HEK293 (cell line): ENCODE data around the gene UGT1A10.

ENCODE experiments used
- BCL11A ChIP-seq: fragments of 450-650 bp; formaldehyde crosslinking; IDR thresholded peaks from 2 replicates; pipeline ENCODE4 v1.5.1; 2016; ENCODE audit warnings: low read depth, missing biosample characterization, missing genetic modification characterization
- KLF16 ChIP-seq: fragments of 450-650 bp; formaldehyde crosslinking; IDR thresholded peaks from 2 replicates; pipeline ENCODE4 v1.5.1; 2017; ENCODE audit warnings: missing biosample characterization, missing genetic modification characterization
- ZBTB44 ChIP-seq: fragments of 450-650 bp; IDR thresholded peaks from 2 replicates; pipeline ENCODE4 v1.5.1; 2018; ENCODE audit warnings: missing biosample characterization, mild to moderate bottlenecking, missing genetic modification characterization
- ZBTB7A ChIP-seq: fragments of 450-650 bp; formaldehyde crosslinking; IDR thresholded peaks from 2 replicates; pipeline ENCODE4 v1.5.1; 2016; ENCODE audit warnings: low read depth, missing biosample characterization, missing genetic modification characterization
- ZNF24 ChIP-seq: fragments of 450-650 bp; formaldehyde crosslinking; IDR thresholded peaks from 2 replicates; pipeline ENCODE4 v1.5.1; 2016; ENCODE audit warnings: missing biosample characterization, missing genetic modification characterization
- ZNF510 ChIP-seq: fragments of 450-650 bp; formaldehyde crosslinking; IDR thresholded peaks from 2 replicates; pipeline ENCODE4 v1.5.1; 2018; ENCODE audit warnings: mild to moderate bottlenecking, missing genetic modification characterization, missing biosample characterization; ENCODE audit not compliant: insufficient replicate concordance
- ZNF76 ChIP-seq: fragments of 450-650 bp; formaldehyde crosslinking; IDR thresholded peaks from 2 replicates; pipeline ENCODE4; 2016; ENCODE audit warnings: low read depth, missing biosample characterization, missing genetic modification characterization, borderline replicate concordance
- TF ChIP-seq, protein P1 (sequence below): fragments of 450-650 bp; formaldehyde crosslinking; IDR thresholded peaks from 2 replicates; pipeline ENCODE4 v1.5.1; 2016; ENCODE audit warnings: missing biosample characterization, missing genetic modification characterization
- TF ChIP-seq, protein P2 (sequence below): fragments of 450-650 bp; formaldehyde crosslinking; IDR thresholded peaks from 2 replicates; pipeline ENCODE4 v1.5.1; 2016; ENCODE audit warnings: missing biosample characterization, missing genetic modification characterization, low read depth
- TF ChIP-seq, protein P3 (sequence below): fragments of 450-650 bp; formaldehyde crosslinking; IDR thresholded peaks from 2 replicates; pipeline ENCODE4 v1.5.1; 2016; ENCODE audit warnings: missing biosample characterization, missing genetic modification characterization
- TF ChIP-seq, protein P4 (sequence below): fragments of 450-650 bp; formaldehyde crosslinking; IDR thresholded peaks from 2 replicates; pipeline ENCODE4 v1.5.1; 2016; ENCODE audit warnings: missing biosample characterization, missing genetic modification characterization, borderline replicate concordance
- TF ChIP-seq, protein P5 (sequence below): fragments of 450-650 bp; formaldehyde crosslinking; IDR thresholded peaks from 2 replicates; pipeline ENCODE4 v1.5.1; 2016; ENCODE audit warnings: missing biosample characterization, missing genetic modification characterization

DNA sequence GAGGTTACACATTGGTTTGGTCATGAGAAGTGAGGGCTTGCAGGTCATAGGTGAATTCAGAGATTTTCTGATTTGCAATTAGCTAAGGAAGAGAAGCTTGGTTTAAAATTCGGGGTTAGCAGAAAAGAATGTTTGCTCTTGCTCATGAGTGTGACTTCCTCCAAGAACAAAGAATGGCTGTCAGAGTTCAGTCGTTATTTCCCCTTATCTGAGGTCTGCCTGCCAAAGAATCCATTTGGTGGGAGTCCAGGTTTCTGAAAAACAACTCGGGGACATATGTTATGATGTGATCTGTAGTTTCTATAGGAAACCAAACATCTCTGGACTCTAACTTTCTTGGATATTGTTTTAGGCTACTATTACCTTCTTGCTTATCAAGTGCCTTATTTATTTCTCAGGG lies 53.3 kb downstream of the UGT1A10 start:
- TF ChIP-seq, protein P1, sequence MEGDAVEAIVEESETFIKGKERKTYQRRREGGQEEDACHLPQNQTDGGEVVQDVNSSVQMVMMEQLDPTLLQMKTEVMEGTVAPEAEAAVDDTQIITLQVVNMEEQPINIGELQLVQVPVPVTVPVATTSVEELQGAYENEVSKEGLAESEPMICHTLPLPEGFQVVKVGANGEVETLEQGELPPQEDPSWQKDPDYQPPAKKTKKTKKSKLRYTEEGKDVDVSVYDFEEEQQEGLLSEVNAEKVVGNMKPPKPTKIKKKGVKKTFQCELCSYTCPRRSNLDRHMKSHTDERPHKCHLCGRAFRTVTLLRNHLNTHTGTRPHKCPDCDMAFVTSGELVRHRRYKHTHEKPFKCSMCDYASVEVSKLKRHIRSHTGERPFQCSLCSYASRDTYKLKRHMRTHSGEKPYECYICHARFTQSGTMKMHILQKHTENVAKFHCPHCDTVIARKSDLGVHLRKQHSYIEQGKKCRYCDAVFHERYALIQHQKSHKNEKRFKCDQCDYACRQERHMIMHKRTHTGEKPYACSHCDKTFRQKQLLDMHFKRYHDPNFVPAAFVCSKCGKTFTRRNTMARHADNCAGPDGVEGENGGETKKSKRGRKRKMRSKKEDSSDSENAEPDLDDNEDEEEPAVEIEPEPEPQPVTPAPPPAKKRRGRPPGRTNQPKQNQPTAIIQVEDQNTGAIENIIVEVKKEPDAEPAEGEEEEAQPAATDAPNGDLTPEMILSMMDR (tag by site-specific recombination): no peak
- TF ChIP-seq ZBTB7A (tag by site-specific recombination) (no peak), ZNF24 (tag by site-specific recombination) (no peak), ZBTB44 (tag by site-specific recombination) (no peak), ZNF76 (tag by site-specific recombination) (no peak), ZNF510 (tag by site-specific recombination) (no peak), BCL11A (tag by site-specific recombination) (no peak), KLF16 (no peak)
- TF ChIP-seq, protein P2, sequence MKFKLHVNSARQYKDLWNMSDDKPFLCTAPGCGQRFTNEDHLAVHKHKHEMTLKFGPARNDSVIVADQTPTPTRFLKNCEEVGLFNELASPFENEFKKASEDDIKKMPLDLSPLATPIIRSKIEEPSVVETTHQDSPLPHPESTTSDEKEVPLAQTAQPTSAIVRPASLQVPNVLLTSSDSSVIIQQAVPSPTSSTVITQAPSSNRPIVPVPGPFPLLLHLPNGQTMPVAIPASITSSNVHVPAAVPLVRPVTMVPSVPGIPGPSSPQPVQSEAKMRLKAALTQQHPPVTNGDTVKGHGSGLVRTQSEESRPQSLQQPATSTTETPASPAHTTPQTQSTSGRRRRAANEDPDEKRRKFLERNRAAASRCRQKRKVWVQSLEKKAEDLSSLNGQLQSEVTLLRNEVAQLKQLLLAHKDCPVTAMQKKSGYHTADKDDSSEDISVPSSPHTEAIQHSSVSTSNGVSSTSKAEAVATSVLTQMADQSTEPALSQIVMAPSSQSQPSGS (tag by site-specific recombination): no peak
- TF ChIP-seq, protein P3, sequence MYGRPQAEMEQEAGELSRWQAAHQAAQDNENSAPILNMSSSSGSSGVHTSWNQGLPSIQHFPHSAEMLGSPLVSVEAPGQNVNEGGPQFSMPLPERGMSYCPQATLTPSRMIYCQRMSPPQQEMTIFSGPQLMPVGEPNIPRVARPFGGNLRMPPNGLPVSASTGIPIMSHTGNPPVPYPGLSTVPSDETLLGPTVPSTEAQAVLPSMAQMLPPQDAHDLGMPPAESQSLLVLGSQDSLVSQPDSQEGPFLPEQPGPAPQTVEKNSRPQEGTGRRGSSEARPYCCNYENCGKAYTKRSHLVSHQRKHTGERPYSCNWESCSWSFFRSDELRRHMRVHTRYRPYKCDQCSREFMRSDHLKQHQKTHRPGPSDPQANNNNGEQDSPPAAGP: no peak
- TF ChIP-seq, protein P4, sequence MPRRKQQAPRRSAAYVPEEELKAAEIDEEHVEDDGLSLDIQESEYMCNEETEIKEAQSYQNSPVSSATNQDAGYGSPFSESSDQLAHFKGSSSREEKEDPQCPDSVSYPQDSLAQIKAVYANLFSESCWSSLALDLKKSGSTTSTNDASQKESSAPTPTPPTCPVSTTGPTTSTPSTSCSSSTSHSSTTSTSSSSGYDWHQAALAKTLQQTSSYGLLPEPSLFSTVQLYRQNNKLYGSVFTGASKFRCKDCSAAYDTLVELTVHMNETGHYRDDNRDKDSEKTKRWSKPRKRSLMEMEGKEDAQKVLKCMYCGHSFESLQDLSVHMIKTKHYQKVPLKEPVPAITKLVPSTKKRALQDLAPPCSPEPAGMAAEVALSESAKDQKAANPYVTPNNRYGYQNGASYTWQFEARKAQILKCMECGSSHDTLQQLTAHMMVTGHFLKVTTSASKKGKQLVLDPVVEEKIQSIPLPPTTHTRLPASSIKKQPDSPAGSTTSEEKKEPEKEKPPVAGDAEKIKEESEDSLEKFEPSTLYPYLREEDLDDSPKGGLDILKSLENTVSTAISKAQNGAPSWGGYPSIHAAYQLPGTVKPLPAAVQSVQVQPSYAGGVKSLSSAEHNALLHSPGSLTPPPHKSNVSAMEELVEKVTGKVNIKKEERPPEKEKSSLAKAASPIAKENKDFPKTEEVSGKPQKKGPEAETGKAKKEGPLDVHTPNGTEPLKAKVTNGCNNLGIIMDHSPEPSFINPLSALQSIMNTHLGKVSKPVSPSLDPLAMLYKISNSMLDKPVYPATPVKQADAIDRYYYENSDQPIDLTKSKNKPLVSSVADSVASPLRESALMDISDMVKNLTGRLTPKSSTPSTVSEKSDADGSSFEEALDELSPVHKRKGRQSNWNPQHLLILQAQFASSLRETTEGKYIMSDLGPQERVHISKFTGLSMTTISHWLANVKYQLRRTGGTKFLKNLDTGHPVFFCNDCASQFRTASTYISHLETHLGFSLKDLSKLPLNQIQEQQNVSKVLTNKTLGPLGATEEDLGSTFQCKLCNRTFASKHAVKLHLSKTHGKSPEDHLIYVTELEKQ (tag by site-specific recombination): no peak
- TF ChIP-seq, protein P5, sequence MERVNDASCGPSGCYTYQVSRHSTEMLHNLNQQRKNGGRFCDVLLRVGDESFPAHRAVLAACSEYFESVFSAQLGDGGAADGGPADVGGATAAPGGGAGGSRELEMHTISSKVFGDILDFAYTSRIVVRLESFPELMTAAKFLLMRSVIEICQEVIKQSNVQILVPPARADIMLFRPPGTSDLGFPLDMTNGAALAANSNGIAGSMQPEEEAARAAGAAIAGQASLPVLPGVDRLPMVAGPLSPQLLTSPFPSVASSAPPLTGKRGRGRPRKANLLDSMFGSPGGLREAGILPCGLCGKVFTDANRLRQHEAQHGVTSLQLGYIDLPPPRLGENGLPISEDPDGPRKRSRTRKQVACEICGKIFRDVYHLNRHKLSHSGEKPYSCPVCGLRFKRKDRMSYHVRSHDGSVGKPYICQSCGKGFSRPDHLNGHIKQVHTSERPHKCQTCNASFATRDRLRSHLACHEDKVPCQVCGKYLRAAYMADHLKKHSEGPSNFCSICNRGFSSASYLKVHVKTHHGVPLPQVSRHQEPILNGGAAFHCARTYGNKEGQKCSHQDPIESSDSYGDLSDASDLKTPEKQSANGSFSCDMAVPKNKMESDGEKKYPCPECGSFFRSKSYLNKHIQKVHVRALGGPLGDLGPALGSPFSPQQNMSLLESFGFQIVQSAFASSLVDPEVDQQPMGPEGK (tag by site-specific recombination): no peak
